Measurements from ENCODE around the gene GMPPB.

GMPPB gene

DNA sequence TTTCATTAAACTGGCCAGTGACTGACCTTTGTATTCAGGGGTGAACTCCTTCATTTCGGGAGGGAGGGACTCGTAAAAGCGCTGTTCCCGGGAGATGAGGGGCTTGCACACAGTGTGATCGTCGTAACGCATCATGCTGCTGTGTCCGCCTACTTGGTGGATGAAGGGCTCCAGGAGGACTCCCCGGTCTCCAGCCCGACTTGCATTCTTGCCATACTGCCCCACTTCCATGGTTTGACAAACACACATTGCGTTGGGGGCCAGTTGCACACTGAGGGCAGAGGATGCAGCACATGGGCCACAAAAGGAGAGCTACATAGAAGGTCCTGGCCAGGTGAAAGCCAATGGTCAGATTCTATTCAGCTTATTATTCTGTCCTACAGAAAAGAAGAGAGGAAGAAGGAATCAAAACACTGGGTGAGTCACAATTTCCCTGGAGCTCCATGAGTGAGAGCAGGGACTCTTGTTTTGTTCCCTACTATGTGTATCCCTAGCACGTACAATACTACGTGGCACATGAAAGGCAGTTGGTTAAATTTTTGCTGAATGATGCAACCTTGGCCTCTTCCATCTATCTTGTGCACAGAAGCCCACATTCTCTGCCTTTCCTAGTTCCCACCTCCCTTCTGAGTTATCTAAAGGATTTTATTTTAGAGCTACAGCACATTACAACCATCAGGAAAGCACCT, 24.2 kb upstream of the GMPPB start:
- no peak for TF ChIP-seq POLR2A (IDR thresholded peaks at IDR 0.05; ENCODE audit: low read depth, low read length)
- DNase-seq (ENCODE audit: insufficient read length, low spot score): peak; percentile 60
- peak; percentile 86 for FAIRE-seq

DNA sequence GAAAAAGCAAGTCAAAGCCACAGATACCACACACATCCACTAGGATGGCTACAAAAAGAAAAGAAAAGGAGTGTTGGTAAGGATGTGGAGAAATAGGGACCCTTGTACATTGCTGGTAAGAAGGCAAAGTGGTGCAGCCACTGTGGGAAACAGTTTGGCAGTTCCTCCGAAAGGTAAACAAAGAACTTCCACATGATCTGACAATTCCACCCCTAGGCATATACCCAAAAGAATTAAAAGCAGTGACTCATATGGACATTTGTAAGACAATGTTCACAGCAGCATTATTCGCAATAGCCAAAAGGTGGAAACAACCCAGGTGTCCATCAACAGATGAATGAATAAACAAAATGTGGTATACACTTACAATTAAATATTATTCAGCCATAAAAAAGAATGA, 22.2 kb upstream of the GMPPB start:
- FAIRE-seq (no peak), DNase-seq (ENCODE audit: insufficient read length, low spot score) (no peak)
- no peak for TF ChIP-seq POLR2A (IDR thresholded peaks at IDR 0.05; ENCODE audit: low read depth, low read length)

DNA sequence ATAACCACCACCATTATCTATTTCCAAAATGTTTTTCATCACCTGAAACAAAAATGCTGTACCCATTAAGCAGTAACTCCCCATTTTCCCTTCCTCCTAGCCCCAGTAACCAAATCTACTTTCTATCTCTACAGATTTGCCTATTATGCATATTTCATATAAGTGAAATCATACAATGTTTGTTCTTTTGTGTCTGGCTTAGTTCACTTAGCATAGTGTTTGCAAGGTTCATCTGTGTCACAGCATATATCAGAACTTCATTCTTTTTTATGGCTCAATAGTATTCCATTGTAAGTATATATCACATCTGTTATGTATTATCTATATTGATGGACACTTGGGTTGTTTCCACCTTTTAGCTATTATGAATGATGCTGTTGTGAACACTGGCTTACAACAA, 16.7 kb upstream of the GMPPB start:
- FAIRE-seq (no peak), DNase-seq (ENCODE audit: insufficient read length, low spot score) (no peak)
- TF ChIP-seq POLR2A (IDR thresholded peaks at IDR 0.05; ENCODE audit: low read depth, low read length): no peak

DNA sequence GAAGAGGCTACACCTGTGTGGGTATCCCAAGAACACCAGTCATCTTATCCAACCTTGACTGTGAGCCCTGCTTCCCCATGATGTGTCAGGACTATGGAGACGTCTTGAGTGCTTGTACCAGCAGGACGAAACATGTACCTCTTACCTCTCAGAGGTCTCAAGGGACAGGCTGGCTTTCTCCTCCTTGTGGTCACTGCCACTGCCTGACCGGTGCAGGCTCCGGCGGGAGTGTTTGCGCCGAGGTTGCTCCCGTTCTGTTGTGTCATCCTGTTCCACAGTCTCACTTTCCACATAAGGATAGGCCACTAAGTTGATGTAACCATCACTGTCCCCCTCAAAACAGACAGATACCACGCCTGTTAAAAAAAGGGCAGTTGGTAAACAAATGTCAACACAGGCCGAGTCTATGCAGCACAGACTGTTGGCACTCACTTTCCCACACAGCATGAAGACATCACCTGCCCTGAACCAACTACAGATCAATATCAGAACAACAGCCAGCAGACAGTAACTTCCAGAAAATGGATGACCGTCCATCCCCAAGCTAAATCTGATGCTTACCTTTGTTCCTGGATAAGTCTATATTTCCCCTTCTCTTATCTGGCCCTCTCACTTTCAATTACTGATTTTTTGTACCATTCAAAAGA, 14.4 kb upstream of the GMPPB start:
- no peak for TF ChIP-seq POLR2A (IDR thresholded peaks at IDR 0.05; ENCODE audit: low read depth, low read length)
- DNase-seq (ENCODE audit: insufficient read length, low spot score) (no peak), FAIRE-seq (no peak)

DNA sequence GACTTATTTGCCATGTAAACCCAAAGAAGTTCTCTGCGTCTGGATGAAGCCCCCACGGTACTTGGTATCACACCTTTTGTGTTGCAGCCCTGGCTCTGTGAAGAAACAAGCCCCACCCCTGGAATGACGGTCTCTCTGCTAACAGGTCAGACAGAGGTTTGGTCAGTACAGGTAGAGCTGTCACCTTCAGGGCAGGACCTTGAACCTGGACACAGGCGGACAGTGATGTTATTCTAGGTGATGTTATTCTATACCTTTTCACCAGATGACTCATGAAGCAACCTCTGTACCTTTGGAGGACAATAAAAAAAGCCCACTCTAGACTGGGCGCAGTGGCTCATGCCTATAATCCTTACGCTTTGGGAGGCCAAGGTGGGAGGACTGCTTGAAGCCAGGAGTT, 11.0 kb upstream of the GMPPB start:
- TF ChIP-seq POLR2A (IDR thresholded peaks at IDR 0.05; ENCODE audit: low read depth, low read length): no peak
- no peak for DNase-seq (ENCODE audit: insufficient read length, low spot score)
- no peak for FAIRE-seq

DNA sequence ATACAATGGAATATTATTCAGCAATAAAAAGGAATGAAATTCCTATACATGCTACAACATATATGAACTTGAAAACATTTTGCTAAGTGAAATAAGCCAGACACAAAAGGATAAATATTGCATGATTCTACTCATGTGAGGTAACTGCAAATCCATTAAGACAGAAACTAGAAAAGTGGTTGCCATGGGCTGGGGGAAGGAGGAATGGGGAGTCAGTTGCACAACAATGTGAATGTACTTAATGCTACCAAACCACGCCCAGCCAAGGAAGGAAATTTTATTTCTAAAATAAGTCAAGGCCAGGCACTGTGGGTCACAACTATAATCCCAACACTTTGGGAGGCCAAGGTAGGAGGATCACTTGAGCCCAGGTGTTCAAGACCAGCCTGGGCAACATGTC, 9.8 kb upstream of the GMPPB start:
- TF ChIP-seq POLR2A (IDR thresholded peaks at IDR 0.05; ENCODE audit: low read depth, low read length): no peak
- FAIRE-seq: no peak
- no peak for DNase-seq (ENCODE audit: insufficient read length, low spot score)

DNA sequence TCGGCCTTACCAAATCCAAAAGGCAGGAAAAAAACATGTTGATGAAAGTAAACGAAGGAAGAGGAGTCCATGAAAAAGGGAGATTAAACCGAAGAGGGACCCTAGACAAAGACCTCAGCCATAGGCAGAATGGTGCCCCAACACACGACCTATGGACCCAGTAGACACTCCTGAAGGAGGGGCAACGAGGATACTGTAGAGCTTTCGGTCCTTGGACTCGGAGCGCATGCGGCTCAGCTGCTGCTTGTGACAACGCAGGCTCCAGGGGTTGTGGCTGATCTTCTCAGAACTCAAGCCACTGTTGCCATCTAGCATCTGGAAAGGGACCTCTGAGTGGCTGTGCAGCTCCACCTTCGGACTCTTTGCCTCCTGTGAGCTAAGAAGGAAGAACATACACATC, 8.8 kb upstream of the GMPPB start:
- DNase-seq (ENCODE audit: insufficient read length, low spot score) (no peak), FAIRE-seq (no peak)
- TF ChIP-seq POLR2A (IDR thresholded peaks at IDR 0.05; ENCODE audit: low read depth, low read length): no peak

DNA sequence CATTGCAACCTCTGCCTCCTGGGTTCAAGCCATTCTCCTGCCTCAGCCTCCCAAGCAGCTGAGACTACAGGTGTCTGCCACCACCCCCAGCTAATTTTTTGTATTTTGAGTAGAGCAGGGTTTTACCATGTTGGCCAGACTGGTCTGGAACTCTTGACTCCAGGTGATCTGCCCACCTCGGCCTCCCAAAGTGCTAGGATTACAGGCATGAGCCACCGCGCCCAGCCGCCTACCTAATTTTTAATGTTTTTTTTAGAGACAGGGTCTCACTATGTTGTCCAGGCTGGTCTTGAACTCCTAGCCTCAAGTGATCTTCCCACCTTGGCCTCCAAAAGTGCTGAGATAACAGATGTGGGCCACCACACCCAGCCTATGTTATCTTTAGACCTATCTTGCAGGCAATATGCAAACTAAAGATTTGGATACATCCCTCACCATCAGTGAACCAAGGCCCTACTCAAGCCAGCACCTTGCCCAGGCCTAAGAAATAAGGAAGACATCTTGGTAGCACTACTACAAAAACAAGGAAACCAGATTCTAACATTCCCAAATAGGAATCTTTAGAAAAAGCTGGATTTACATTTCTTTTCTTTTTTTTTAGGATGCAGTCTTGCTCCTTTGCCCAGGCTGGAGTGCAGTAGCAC, 6.3 kb upstream of the GMPPB start:
- DNase-seq (ENCODE audit: insufficient read length, low spot score) (no peak), FAIRE-seq (no peak)
- no peak for TF ChIP-seq POLR2A (IDR thresholded peaks at IDR 0.05; ENCODE audit: low read depth, low read length)

DNA sequence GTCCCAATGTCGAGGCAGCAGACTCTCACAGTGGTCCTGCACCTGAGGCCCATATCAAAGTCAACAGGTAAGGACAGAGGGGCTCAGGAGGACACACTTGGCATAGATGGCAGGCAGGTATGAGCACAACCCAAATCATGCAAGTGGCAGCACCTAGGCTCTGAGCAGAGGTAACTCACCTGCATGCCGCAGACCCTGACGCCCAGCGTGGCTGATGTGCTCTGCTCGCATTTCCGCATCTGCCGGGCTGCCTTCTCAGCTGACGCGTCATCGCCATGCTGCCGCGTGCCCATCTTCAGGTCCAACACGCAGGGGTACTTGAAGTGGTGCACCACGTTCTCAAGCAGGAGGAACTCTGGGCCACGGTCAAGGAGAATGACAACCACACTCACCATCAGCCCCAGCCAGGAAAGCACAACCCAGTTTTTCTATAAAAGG, 4.2 kb upstream of the GMPPB start:
- no peak for DNase-seq (ENCODE audit: insufficient read length, low spot score)
- TF ChIP-seq POLR2A (IDR thresholded peaks at IDR 0.05; ENCODE audit: low read depth, low read length): no peak
- FAIRE-seq: no peak

DNA sequence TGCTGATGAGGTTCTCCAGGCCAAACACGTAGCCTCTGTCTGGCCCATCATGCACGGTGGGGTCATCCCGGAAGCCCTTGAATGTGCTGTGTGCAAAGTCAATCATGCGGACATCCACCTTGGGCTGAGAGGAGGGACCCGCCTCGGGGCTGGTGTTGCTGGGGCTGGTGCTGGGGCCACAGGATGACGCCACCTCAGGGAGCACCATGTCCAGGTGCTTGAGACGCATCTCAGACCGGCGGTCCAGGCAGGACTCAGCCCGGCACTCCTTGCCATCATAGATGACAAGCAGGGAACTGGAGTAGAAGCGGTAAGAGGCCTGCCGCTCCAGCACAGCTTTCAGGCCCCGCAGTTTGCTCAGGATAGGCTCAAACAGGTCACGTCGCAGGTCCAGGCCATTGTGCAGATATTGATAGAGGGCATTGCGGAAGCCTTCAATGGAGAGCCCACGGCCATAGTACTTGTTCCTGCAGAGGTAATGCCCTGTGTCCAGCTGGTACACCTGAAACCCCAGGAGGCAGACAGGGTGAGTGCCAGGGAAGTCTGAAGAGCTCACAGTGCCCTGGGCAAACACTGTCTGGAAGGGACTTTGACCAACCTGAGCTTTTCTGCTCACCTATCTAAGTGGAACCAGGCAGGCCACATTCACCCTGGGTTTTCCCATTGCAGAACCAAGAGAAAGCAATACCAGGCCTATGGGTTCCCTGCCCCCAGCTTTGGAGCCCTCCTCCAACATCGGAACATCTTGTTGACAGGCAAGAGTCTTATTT, 3.6 kb upstream of the GMPPB start:
- no peak for TF ChIP-seq POLR2A (IDR thresholded peaks at IDR 0.05; ENCODE audit: low read depth, low read length)
- no peak for DNase-seq (ENCODE audit: insufficient read length, low spot score)
- FAIRE-seq: no peak

DNA sequence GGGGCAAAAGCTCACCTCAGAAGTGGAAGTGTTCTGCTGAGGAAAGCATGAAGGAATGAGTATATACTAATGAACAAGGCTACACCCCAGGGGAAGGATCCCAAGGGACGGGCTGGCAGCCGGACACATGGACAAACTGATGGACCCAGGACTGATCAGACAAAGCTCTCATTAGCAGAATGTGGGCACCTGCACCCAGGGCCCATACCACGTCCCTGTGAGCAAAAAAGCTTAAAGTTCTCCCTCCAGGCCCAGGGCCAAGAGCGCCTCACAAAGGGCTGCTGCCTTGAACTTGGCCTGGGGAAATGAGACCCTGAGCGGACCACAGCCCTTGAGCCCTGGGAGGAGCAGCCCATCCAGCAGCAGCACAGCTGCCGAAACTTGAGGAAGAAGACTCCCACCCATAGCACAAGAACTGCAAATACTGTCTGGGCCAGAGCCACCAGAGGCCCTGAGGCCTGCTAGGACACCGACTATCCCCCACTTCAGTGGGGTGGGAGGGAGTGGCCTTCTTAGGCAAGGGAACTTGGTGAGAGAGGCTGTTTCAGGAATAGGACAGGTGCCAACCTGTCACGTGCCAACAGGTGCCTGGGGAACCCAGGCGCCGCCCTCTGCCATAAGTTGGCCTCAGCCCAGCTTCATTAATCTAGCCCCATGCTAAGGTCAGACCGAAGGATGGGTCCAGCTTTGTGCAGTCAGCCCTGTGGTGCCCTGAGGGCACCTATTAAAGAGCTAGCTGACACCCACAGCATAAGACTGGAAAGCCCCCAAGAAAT, 2.3 kb upstream of the GMPPB start:
- FAIRE-seq (no peak), DNase-seq (ENCODE audit: insufficient read length, low spot score) (no peak)
- no peak for TF ChIP-seq POLR2A (IDR thresholded peaks at IDR 0.05; ENCODE audit: low read depth, low read length)

DNA sequence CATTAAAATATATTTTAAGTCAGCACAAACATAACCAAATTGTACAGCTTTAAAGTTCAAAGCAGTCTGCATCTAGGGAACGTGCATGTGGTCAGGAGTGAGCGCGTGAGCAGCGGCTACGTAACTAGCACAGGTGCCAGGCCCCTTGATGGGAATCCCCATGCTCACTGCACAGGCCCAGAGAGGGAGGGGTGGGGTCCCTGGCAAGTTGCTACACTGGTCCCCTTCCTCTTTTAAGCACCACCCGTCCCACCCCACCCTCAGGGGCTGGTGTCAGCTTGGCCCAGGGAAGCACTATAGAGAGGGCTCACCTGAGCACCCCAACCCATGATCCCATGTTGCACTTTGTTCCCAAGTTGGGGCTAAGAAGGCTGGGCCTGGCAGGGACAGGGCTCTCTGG, 835 bp upstream of the GMPPB start:
- DNase-seq (ENCODE audit: insufficient read length, low spot score) (no peak), FAIRE-seq (no peak)
- TF ChIP-seq POLR2A (IDR thresholded peaks at IDR 0.05; ENCODE audit: low read depth, low read length): no peak

DNA sequence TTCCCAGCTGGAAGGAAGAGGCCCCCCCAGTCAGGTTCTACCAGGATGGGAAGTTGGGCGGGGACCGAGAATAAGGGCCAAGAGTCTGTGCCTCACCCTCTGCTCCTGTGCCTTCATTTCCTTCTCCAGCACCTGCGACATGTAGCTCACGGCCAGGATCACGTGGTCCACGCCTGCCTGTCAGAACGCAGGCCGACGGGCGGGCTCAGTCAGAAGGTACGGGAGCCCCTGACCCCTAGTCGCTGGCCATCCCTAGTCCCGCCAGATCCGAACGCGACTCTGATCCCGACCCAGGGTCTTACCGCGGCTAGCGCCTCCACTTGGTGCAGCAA, 489 bp downstream of the GMPPB start:
- no peak for TF ChIP-seq POLR2A (IDR thresholded peaks at IDR 0.05; ENCODE audit: low read depth, low read length)
- FAIRE-seq (no peak), DNase-seq (ENCODE audit: insufficient read length, low spot score) (no peak)

DNA sequence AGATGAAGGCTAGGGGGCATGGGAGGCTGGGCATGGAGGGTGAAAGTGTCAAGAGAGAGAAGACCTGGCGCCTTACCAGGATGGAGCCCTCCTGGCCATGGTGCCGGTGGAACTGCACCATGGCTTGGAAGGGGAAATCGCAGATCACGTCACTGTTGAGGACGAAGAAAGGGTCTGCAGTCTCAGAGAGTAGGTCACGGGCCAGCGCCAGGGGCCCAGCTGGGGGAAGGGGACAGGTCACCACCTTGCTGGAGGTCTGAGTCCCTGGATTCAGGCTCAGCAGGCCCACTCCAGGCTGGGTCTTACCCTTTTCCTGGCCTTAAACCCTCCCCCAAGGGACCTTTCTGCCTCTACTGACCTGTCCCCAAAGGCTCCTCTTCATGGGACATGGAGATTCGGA, 855 bp downstream of the GMPPB start:
- no peak for TF ChIP-seq POLR2A (IDR thresholded peaks at IDR 0.05; ENCODE audit: low read depth, low read length)
- DNase-seq (ENCODE audit: insufficient read length, low spot score): no peak
- FAIRE-seq: no peak
